OCI-LY1 (cell line): ENCODE measurements around the gene SPAG9.
A peak's percentile ranks its signal among the peaks of the same experiment; 100 is the strongest.

Experiments used
- EZH2 ChIP-seq: fragments of 200-600 bp; sonication (generic), shearing (Covaris generic); IDR thresholded peaks from 2 replicates; pipeline ENCODE4 v1.8.0; 2017; ENCODE audit warnings: borderline replicate concordance, mixed run types, mild to moderate bottlenecking, antibody characterized with exemption, low read length, moderate library complexity, mixed read lengths
- TF ChIP-seq, protein P1 (sequence below): fragments of 200-600 bp; sonication (generic), shearing (Covaris generic); IDR thresholded peaks from 2 replicates; pipeline ENCODE4 v1.5.1; 2017; ENCODE audit warnings: mild to moderate bottlenecking, antibody characterized with exemption, low read length, moderate library complexity, mixed read lengths

DNA sequence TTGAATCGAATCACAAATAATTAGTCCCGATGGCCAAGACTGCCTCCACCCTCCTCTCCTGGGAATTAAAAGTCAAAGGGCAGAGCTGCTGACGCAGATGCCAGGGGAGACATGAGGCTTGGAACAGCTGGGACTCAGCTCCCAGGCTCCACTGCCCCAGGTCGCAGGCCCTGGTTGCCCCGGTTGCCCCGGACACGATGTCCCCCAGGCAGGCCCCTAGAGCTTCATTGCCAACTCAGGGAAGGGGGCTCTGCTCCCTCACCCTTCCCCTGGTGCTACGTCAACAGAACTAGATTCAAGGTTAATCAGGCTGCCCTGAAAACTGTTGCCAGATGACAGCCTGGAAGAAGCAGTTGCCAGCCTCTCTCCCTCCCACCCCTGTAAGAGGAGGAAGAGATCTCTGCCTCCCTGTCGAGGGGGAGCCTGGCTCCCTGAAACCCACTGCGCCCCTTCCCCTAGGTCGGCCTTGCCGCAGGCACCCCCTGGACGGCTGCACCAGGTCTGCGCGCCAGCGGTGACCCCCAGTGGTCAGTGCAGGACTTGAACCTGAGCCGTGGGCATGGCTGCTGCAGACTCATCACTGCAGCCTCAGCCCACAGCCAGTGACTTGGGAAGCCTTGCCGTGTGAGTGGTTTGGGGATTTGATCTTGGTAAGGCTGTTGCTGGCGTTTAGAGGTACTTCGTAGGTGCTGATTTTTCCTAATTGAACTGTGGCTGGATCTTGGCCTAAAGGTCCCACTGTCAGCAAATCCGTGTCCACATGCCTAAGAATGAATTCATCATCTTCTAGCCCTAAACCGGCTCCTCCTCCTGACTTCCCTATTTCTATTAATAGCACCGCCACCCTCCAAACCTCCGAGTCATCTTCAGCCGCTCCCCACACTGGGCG is 170.4 kb downstream of the SPAG9 start:
- TF ChIP-seq, protein P1, sequence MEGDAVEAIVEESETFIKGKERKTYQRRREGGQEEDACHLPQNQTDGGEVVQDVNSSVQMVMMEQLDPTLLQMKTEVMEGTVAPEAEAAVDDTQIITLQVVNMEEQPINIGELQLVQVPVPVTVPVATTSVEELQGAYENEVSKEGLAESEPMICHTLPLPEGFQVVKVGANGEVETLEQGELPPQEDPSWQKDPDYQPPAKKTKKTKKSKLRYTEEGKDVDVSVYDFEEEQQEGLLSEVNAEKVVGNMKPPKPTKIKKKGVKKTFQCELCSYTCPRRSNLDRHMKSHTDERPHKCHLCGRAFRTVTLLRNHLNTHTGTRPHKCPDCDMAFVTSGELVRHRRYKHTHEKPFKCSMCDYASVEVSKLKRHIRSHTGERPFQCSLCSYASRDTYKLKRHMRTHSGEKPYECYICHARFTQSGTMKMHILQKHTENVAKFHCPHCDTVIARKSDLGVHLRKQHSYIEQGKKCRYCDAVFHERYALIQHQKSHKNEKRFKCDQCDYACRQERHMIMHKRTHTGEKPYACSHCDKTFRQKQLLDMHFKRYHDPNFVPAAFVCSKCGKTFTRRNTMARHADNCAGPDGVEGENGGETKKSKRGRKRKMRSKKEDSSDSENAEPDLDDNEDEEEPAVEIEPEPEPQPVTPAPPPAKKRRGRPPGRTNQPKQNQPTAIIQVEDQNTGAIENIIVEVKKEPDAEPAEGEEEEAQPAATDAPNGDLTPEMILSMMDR, result peak; percentile 75
- no peak for TF ChIP-seq EZH2
